Fibroblast of peridontal ligament (primary cell): Measurements from ENCODE around the gene TRIM2.
A peak's percentile ranks its signal among the peaks of the same experiment; 100 is the strongest.
"Not testable (repeated sequence)": the region's sequence is repeated elsewhere in the genome, so short reads cannot be mapped to it uniquely, and the experiment has no call there.

Source experiments
- DNase-seq: peaks from one replicate; pipeline ENCODE4 v3.0.0-alpha.2; 2010; ENCODE audit errors: extremely low read depth

TRIM2 gene

DNA sequence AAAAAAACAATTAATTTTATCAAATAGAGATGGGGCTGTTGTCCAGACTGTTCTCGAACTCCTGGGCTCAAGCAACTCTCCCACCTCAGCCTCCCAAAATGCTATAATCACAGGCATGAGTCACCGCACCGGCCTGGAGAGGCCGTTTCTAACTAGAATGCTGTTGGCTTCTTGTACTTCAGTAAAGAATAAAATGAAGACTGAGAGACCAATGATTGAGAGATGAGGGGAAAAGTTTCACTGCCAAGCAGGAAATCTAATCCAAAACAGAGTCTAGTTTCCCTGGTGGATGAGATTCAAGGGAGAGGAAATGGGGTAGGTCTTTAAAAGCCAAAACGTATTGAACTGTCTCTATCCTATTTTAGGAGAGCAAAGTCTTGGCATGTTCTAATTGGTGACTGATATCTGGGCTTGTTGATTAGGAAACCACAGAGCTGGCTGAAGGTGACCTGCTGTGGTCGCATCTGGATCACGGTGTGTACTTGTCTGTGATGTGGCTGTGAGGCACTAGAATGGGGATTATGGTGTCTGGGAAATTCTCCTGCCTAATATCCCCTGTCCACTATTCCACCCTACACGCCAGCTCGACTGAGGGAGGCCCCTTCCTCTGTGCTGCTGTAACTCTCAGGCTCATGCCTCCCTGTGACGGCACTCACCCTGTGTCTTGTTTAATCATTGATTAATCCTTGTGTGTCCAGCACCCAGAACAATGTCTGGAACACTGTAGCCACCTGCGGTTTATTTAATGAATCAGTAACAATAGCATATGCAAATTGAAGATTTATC is 15.0 kb upstream of the TRIM2 start:
- peak; percentile 63 for DNase-seq

DNA sequence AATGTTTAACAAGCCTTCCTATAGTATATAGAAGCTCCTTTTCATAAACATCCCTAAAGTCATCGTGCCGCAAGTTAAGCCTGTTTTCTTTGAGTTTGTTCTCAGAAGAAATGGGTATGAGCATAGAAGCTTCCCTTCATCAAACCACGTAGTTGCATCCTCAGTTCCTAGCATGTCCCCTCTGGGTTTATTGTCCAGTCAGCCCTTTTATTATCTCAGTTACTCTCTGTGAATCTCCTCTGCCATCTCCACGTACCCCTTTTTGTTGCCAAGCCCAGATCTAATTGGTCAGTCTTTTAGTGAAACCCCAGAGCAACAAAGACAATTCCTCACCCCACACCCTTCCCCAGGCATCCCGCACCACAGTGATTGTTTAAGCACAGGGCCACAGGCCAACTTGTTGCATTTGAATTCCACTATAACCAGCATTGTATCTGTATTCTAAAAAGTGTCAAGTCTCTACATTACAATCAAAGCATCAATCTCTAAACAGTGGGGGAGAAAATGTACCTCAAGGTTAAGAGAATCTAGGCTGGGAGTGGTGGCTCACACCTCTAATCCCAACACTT is 12.4 kb upstream of the TRIM2 start:
- DNase-seq = no peak

DNA sequence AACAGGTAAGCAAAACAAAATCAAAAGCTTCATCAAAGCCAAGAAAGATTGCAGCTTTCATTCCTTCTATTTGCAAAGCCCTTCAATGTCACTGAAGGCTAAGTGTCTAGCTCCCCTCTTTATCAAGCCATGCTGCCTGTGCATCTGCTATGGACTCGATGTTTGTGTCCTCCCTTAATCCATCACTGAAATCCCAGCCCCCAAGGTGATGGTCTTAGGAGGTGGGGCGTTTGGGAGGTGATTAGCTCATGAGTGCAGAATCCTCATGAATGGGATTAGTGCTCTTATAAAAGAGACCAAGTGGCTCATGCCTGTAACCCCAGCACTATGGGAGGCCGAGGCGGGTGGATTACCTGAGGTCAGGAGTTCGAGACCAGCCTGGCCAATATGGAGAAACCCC is 6.9 kb upstream of the TRIM2 start:
- DNase-seq = no peak

DNA sequence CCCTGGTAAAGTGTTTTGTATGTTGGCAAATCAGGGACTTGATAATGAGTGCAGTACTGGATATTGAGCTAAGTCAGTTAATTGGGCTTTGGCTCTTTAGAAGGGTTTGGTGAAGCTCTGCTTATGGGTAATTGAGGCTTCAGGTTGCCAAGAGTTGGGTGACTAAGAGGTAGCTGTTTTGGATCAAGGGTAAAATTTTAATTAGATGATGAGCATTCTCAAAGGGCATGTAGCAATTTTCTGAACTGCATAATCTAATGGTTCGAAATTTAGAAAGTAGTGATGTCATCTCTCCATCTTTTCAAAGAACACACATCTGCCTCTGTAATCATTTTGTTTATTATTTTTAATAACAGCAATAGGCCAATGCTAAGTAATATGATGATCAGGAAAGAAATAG is 5.5 kb upstream of the TRIM2 start:
- peak; percentile 35 for DNase-seq

DNA sequence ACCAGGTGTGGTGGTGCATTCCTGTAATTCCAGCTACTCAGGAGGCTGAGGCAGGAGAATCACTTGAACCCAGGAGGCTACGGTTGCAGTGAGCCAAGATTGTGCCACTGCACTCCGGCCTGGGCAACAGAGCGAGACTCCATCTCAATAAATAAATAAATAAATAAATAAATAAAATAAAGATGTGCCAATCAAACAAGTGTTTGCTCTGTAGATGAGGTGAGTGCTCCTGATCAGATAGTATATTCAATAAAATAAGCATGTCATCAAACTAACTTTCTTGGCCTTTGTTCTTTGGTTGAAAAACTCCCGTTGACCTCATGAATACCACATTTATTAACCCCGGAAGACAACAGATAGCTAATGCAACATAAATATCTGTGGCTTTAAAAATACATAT is 497 bp upstream of the TRIM2 start:
- DNase-seq = not testable (repeated sequence)

DNA sequence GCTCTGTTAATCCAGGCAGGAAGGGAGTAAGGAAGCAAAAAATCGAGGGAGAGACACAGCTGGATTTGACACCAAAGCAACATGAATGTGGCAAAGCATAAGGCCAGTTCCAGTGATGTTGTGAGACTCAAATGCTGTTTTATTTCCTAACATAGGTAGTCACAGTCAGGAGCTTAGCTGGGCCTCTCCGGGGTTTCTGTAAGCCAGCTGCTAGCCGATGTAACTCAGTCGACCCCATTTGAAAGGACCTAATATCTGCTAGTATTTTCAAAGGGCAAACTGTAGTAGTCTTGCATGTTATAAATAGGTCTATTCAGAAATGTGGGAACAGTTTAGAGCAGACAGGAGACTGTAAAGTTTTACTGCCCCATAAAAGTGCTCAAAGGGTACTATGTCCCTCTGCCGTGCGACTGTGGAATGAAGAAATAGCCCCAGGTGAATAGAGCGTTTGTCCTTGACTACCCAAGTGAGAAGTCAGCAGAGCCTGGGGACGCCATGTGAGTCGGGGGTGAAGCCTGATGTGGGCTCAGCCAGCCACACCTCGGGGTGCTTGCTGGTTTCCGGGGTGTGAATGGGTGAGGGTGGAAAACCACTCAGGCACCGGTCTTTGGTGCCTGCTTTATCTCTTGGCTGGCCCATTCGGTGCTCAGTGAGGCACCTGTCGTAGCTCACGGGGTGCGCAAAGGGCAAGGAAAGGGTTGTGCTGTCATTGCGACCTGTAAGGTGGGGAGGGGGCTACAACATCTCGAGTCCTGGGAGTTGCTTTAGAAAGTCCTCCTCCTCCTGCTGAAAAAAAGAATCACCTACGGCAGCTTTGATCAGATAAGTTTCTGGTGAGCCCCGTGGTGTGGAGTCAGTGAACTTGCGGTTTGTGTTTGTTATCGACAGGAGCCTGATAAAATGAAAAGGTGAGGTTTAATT is 745 bp downstream of the TRIM2 start:
- DNase-seq = no peak

DNA sequence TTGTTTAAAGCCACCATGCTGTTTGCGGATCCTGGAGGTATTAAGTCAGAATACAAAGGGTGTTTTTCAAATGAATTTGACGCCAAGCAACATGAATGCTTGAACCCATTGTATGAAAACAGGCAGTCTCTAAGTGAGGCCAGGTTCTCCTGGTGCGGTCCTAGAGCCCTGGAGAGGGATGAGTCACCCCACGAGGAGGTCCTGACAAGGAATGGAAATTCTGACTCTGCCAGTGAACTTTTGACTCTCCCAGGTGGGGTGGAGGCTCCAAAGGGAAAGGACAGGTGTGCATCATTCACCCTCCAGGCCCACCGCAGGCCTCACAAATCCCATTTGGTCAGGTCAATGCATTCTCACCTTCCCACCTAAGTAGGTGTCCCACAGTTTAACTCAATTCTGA is 1.5 kb downstream of the TRIM2 start:
- DNase-seq = no peak

DNA sequence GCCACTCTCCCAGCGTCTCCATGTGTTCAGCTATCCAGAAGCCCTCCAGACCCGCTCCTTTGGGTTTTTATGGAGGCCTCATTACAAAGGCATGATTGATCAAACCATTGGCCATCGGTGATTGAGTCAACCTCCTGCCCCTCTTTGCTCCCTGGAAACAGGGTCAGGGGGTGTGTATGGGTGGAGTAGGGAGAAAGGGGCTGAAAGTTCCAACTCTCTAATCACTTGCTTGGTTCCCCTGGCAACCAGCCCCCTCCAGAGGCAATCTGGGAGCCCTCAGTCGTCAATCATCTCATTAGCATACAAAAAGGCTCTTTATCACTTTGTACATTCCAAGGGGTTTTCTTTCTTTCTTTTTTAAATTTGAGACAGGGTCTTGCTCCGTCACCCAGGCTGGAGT is 2.3 kb downstream of the TRIM2 start:
- no peak for DNase-seq

DNA sequence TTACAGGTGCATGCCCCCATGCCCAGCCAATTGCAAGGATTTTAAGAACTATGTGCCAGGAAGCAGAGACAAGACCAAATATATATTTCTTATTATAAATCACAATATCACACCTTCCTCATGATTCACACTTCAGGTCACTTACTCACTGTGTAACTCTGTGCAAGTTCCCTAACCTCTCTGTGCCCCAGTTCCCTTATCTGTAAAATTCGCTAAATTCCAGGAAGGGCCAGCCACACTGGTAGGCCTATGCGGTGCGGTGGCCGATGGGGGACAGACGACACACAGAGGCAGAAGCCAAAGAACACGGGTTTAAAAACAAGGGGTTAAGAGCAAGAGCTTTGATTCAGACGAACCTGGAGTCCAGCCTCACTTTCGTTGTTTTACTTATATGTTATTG is 2.8 kb downstream of the TRIM2 start:
- no peak for DNase-seq

DNA sequence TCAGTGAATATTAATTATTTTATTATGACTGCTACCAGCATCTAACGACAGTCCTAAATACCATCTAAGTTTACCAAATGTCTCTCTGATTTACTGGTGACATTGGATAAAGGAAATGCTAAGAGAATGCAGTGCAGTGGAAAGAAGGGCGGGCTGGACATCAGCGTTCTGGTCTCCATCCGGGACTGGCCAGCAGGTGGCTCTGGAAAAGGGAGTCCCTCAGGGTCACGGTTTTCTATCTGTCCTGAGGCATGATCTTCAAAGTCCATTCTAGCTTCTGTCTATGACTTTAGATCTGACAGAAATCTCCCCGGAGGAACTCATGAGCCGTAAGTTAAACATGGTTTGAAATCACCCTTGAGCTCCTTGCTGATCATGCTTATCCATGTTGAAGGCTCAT is 3.3 kb downstream of the TRIM2 start:
- no peak for DNase-seq

DNA sequence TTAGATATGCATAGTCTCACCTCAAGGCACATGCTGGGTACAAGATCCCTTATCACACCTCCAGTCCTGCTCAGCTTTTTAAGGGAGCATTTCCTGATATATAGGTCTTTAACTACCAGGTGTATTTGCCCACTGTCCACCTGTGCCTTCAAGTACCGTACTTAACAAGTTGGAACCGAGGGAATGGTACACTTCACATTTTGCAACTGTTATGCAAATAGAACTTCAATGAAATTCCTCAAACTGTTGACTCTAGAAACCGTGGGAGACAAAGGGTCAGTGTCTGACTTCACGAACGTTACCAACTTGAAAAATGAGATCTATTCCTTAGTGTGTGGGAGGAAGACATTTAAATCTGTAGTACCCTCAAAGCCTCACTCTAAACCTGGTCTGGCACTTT is 5.2 kb downstream of the TRIM2 start:
- DNase-seq = no peak

DNA sequence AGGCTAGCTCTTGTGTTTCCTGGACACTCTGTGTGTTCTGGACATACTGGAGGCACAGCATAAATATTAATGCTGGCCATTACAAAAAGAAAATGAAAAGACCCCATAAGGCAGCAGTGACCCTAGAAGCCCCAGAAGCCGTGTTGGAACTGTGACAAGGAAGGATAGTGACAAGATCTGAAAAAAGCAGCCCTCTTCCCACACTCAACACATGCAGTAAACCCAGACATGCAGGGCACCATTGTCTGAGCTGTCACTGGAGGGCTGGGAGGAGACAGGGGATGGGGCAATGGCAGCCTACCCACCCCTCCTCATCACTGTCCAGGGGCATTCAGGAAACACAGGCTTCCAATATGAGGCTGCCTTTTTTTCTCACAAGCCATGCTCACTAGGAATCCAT is 6.5 kb downstream of the TRIM2 start:
- no peak for DNase-seq

DNA sequence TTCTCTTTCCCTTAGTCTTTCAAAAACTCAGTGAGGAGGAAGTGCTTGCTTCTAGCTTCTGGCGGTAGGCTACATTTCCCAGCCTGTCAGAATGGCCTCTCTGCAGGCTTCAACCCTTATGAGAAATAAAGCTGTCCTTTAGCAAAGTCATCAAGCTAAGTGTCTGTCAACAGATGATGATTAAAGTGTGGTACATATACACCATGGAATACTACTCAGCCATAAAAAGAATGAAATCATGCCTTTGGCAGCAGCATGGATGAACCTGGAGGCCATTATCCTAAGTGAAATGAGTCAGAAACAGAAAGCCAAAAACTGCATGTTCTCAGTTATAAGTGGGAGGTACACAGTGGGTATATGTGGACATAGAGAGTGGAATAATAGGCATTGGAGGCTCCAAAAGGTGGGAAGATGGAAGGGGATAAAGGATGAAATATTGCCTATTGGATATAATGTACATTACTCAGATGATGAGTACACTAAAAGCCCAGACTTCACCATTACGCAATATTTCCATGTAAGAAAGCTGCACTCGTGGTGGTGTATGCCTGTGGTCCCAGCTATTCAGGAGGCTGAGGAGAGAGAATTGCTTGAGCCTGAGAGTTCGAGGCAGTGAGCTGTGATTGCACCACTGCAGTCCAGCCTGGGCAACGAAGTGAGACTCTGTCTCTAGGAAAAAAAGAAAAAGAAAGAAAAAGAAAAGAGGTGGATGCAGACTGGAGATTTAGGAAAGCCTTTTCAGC is 7.9 kb downstream of the TRIM2 start:
- peak; percentile 85 for DNase-seq

DNA sequence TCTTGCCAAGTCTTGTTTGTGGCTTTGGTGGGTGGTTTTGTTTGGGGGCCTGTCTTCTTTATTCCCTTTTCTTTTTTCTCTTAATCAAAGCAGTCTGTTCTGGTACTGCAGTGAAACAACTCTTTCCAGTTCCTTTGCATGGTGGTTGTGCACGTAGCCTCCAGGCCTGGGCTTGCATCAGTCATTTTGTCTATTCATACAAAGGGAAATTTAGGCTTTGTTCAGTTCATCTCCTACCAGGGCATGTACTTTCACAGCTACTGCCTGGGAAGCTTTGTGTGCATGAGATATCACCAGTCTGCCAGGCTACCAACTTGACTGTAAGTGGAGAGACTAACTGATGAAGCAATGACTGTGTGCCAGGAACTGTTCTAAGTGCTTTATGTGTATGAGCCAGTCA is 8.5 kb downstream of the TRIM2 start:
- DNase-seq = no peak

DNA sequence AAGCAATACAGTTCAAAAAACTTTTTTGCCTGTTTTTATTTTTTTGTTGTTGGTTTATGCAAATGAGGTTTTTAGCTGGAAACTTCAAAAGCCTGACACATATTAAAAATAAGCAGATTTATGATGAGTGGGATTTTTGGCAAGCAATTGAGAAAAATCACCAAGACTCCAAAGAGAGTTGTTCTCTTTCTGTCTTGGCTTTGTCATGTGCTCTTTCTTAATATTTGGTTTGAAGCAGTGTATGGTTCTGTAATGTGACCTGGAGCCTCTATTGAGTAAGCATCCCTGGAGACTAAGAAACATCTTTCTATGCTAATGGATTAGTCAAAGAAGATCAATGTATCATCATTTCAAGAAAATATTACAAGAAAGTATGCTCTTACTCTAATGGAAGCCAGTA is 11.7 kb downstream of the TRIM2 start:
- DNase-seq = peak; percentile 61

DNA sequence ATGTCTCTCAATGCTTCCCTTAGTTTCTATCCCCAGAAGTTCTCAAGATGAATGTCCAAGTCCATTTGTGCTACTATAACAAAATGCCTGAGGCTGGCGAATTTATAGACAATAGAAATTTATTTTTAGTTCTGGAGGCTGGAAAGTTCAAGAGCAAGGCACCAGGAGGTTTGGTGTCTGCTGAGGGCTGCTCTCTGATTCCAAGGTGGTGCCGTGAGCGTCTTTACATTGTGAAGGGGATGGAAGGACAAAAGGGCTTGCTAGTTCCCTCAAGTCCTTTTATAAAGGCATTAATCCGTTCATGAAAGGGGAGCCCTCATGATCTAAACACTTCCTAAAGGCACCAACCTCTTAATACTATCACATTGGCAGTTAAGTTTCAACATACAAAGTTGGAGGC is 12.3 kb downstream of the TRIM2 start:
- DNase-seq = no peak

DNA sequence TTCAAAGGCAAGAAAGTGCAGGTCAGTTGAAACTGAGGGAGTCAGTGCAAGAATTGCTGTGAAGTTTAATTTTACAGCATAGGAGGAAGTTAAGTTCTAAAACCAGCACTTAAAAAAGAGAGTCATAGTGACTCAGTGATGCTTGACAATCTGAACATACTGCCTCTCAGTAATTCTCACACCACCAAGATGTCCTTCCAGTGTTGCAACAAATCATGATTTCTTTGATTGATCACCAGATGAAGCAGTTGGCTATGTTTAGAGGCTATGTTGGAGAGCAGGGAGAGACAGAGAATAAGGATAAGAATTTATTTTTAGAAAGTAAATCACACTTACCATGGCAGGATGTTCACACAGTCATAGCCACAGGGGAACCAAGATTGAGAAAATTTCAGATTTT is 13.2 kb downstream of the TRIM2 start:
- no peak for DNase-seq

DNA sequence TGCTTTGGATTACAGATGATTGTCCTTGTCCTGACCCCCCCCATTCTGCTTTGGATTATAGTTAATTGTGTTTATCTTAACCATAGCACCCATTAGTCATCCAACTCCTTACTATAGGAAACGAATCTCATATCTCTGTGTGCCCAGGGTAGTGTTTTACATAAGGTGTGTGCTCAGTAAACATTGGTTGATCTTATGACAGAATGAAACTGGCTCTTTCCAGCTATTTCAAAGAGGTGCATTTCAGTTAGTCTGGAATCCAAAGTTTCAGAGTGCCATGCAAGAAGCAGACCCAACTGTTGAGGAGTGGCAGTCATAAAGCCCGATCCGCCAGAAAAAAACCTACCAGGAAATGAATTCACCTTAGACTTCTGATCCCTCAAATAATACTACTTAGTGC is 14.7 kb downstream of the TRIM2 start:
- DNase-seq = no peak

DNA sequence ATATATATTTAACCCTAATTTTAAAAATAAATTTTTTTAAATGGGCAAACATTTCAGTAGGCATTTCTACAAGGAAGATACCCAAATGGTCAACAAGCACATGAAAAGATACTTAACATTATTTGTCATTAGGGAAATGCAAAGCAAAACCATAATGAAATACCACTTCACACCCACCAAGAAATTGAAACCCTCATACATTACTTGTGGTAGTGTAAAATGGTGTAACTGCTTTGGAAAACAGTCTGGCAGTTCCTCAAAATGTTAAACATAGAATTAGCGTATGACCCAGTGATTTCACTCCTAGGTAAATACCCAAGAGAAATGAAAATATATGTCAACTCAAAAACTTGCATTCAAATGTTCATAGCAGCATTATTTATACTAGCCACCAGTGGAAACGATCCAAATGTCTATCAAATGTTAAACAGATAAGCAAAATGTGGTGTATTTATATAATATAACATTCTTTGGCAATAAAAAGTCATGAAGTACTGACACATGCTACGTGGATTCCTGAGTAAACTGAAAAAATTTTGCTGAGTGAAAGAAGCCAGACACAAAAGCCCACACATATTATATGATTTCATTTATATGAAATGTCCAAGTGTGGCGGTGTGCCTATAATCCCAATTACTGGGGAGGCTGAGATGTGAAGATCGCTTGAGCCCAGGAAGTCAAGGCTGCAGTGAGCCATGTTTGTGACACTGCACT is 16.6 kb downstream of the TRIM2 start:
- DNase-seq = peak; percentile 45

DNA sequence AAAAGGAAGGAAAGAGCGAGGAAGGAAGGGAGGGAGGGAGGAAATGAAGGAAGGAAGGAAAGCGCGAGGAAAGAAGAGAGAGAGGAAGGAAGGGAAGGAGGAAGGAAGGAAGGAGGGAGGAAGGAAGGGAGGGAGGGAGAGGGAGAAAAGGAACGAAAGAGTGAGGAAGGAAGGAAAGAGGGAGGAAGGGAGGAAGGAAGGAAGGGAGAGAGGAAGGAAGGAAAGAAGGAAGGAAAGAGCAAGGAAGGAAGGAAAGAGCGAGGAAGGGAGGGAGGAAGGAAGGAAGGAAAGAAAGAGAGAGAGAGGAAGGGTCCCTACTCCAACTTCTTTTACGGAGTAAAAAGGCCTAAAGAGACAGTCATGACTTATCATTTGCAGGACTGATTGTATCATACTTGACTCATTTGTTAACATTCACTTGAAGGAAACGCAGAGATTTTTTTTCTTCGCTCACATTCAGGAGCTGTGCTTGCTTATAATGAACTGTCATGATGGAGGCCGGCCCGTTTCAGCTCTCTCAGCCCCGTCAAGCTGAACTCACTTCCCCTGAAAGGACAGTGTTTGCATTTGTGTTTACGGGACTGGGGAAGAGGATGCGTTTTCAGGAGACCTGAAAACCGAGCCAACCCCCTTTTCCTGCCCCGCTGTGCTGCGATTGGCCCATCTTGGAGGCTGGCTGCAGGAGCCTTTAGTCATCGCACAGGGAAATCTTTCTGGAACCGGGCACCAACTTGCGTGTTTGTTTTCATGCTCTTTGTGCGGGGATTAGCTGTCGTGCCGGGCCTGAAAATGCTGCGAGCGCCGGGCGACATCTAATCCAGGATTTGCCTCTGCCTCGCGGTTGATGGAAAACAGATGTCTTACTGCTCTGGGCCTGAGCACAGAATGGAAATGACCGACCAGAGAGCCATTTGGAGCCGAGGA is 17.8 kb downstream of the TRIM2 start:
- peak; percentile 85 for DNase-seq
